Glutamatergic neuron (in vitro differentiated cells): ENCODE data around the gene FOXP2. TPM values are rescaled to one million over a fixed set of nuclear protein-coding genes. Genes with fewer than 3 reads are reported as not detected.

Experiments
- DNase-seq: peaks from one replicate; pipeline ENCODE4 v3.0.0; 2022
- H3K27ac Mint-ChIP-seq: one replicate; pipeline ENCODE4 v1.8.0; 2020; ENCODE audit warnings: mild to moderate bottlenecking, mixed read lengths, inconsistent platforms; ENCODE audit not compliant: unreplicated experiment
- H3K27me3 Mint-ChIP-seq: one replicate; pipeline ENCODE4 v1.8.0; 2020; ENCODE audit warnings: mild to moderate bottlenecking, moderate library complexity, mixed read lengths, inconsistent platforms; ENCODE audit not compliant: unreplicated experiment
- H3K36me3 Mint-ChIP-seq: one replicate; pipeline ENCODE4 v1.8.0; 2020; ENCODE audit warnings: mild to moderate bottlenecking, mixed read lengths, inconsistent platforms; ENCODE audit not compliant: unreplicated experiment
- H3K4me1 Mint-ChIP-seq: one replicate; pipeline ENCODE4 v1.8.0; 2020; ENCODE audit warnings: mild to moderate bottlenecking, low read depth, mixed read lengths, inconsistent platforms; ENCODE audit not compliant: unreplicated experiment
- H3K4me3 Mint-ChIP-seq: one replicate; pipeline ENCODE4 v1.8.0; 2020; ENCODE audit warnings: mild to moderate bottlenecking, mixed read lengths, inconsistent platforms; ENCODE audit not compliant: unreplicated experiment
- H3K9me3 Mint-ChIP-seq: one replicate; pipeline ENCODE4 v1.8.0; 2020; ENCODE audit warnings: mild to moderate bottlenecking, moderate library complexity, mixed read lengths, inconsistent platforms; ENCODE audit not compliant: unreplicated experiment
- total RNA-seq: library from RNA; stranded (reverse); fragmentation: NEBNext Ultra II Directional; extraction: Animal tissue kit (Norgen Biotek cat#: 25700); gene quantifications from one replicate; pipeline ENCODE4 v1.2.1, GENCODE V29; 2021; ENCODE audit not compliant: unreplicated experiment
- TF ChIP-seq, protein P1 (sequence below): fragments of 200-600 bp; sonication (generic); IDR thresholded peaks from one replicate; pipeline ENCODE4 v1.5.0; 2021; ENCODE audit not compliant: partially characterized antibody, unreplicated experiment

Gene FOXP2
- total RNA-seq, 1 donor from 2014 or later, result 72.1 TPM

DNA sequence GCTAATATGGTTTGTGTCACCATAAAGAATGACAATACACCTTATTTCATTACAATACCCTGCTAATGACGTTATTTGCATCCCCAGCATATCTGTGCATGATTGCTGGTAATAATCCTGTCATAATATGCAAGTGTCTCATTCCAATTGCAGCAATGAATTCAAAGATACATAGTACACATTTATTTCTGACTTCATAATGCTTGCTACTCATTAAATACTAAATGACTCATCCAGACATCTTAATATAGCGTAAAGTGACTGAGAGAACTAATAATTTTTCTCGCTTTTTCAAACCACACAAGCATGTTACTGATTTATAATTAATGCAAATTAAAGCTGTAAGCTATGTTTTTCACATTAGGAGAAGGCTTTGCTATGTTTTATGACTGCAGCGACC is 272.6 kb downstream of the FOXP2 start:
- H3K27ac Mint-ChIP-seq, result no peak overlapping the region
- TF ChIP-seq, protein P1, sequence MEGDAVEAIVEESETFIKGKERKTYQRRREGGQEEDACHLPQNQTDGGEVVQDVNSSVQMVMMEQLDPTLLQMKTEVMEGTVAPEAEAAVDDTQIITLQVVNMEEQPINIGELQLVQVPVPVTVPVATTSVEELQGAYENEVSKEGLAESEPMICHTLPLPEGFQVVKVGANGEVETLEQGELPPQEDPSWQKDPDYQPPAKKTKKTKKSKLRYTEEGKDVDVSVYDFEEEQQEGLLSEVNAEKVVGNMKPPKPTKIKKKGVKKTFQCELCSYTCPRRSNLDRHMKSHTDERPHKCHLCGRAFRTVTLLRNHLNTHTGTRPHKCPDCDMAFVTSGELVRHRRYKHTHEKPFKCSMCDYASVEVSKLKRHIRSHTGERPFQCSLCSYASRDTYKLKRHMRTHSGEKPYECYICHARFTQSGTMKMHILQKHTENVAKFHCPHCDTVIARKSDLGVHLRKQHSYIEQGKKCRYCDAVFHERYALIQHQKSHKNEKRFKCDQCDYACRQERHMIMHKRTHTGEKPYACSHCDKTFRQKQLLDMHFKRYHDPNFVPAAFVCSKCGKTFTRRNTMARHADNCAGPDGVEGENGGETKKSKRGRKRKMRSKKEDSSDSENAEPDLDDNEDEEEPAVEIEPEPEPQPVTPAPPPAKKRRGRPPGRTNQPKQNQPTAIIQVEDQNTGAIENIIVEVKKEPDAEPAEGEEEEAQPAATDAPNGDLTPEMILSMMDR, result no peak
- no peaks in the 10 kb centered on the region for H3K9me3 Mint-ChIP-seq
- peaks cover 1% of the 10 kb centered on the region for H3K27me3 Mint-ChIP-seq
- DNase-seq, result no peak
- peaks cover 3% of the 10 kb centered on the region for H3K36me3 Mint-ChIP-seq
- H3K4me3 Mint-ChIP-seq, result no peak overlapping the region
- H3K4me1 Mint-ChIP-seq, result peaks cover 4% of the 10 kb centered on the region

DNA sequence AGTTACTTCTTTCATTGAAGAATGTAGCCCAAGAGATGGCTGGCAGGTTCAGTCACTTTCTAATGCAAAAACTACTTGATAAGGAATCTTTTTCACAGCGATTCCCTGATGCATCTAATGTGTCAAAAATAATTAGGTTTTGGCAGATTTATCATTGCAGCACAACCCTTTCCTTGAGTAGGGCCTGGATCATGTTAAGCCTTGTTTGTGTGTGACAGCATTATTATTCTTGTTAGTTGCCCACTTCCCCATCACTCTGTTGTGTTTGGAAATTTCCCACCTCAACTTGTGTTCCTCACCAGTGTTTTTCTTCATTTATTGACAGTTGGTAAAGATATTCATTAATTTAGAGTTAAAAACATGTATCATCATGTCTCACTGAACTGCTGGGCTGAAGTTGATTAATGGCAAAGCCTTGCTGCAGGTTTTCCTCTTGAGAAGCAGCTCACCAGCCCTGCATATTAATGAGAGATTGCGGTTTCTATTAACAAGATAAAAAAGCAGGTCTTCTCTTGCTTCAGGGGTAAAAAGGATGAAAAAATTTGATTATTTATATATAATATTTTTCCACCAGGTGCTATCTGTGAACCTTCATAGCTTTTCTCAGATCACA is 273.9 kb downstream of the FOXP2 start:
- Mint-ChIP-seq H3K27me3 (no peaks in the 10 kb centered on the region), H3K4me3 (no peak overlapping the region), H3K36me3 (peaks cover 3% of the 10 kb centered on the region), H3K27ac (no peak overlapping the region), H3K4me1 (peaks cover 4% of the 10 kb centered on the region), H3K9me3 (no peaks in the 10 kb centered on the region)
- TF ChIP-seq, protein P1, result no peak
- no peak for DNase-seq

DNA sequence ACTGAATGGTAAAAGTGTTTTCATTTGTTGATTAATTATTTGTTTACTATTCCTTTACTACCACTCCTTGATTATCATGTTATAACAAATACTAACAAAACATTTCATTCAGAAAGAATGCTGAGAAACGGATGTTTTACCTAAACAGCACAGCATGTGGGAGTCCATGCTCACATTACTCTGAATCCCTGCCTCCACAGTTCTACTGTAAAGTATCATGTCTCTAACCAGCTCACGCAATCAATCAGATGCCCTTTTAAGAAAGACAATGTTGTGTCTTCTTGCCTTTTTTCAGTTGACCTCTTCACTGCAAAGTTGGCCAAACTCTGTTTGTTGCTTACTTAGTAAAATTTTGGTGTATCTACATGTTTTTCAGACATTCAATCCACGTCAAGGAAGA is 274.8 kb downstream of the FOXP2 start:
- H3K27ac Mint-ChIP-seq, result no peak overlapping the region
- no peak for DNase-seq
- H3K9me3 Mint-ChIP-seq, result no peaks in the 10 kb centered on the region

DNA sequence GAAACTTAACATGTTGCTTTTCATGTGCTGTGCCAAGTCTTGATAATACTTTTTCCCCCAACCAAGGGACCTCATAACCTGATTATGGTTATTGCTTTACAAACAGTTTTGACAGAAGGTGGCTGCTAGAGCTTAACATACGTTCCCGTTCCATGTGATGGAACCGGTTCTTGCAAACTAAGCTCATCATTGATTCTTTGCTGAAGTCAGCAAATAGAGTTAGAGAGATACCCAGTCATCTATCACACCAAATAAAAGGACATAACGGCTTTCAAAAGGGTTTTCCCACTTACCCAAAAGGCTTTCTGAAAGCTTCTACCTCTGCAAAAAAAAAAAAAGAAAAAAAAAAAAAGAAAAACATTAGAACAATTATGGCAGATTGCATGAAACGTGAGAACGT is 277.0 kb downstream of the FOXP2 start:
- Mint-ChIP-seq H3K4me1 (peaks cover 4% of the 10 kb centered on the region), H3K4me3 (no peak overlapping the region), H3K27ac (no peak overlapping the region), H3K9me3 (no peaks in the 10 kb centered on the region), H3K27me3 (no peaks in the 10 kb centered on the region), H3K36me3 (peaks cover 3% of the 10 kb centered on the region)
- TF ChIP-seq, protein P1, result no peak
- no peak for DNase-seq

More for the DNA sequence above, 274.8 kb downstream of the FOXP2 start:
- Mint-ChIP-seq H3K4me1 (peaks cover 4% of the 10 kb centered on the region), H3K27me3 (no peaks in the 10 kb centered on the region), H3K36me3 (peaks cover 3% of the 10 kb centered on the region), H3K4me3 (no peak overlapping the region)
- TF ChIP-seq, protein P1, result no peak

DNA sequence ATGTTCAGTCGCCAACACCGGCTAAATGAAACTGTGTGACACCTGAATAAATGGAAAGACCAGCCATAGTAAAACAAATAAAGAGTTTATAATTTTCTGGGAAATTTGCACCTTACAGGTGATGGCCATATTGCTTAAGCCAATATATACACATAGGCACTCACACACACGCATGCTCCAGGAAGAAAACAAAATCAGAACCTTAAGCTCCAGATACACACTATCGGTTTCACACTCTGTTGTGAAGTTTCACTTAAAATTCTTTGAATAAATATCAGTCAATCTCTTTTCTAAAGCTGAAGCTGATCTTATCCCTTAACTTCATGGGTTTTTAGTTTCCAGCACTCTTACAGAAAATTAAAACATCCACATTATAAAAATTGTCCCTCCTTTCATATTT is 280.6 kb downstream of the FOXP2 start:
- DNase-seq, result no peak
- H3K27me3 Mint-ChIP-seq, result no peaks in the 10 kb centered on the region
- TF ChIP-seq, protein P1, result no peak
- H3K4me1 Mint-ChIP-seq, result peaks cover 4% of the 10 kb centered on the region
- no peaks in the 10 kb centered on the region for H3K36me3 Mint-ChIP-seq
- no peak overlapping the region for H3K27ac Mint-ChIP-seq
- no peak overlapping the region for H3K4me3 Mint-ChIP-seq
- H3K9me3 Mint-ChIP-seq, result no peaks in the 10 kb centered on the region
